Spleen (tissue), 11 donors: ENCODE results near the gene PPP1R37. TPM values are rescaled to one million over a fixed set of nuclear protein-coding genes. Genes with fewer than 3 reads are reported as not detected.

Source experiments
- DNase-seq: peaks from one replicate; pipeline ENCODE4 v3.0.0-alpha.2; 2020
- H3K27ac ChIP-seq, 8 donors: fragments of 200-600 bp; sonication (generic) in 7 of 8; 1 replicate in 4 of 8; 2 replicates in 4 of 8; pipeline versions ENCODE4 v1.5.0 to v1.8.0; 2016 to 2021; ENCODE audit warnings: inconsistent platforms in 4 of 8, mild to moderate bottlenecking in 4 of 8, moderate library complexity in 1 of 8
- H3K27me3 ChIP-seq, 7 donors: fragments of 200-600 bp; sonication (generic) in 6 of 7; replicated peaks in 1 of 7; 1 replicate in 4 of 7; 2 replicates in 3 of 7; pipeline versions ENCODE4 v1.5.0 to v1.8.0; 2016 to 2021; ENCODE audit warnings: inconsistent platforms in 3 of 7, mild to moderate bottlenecking in 1 of 7
- H3K36me3 ChIP-seq, 6 donors: fragments of 200-600 bp; sonication (generic) in 5 of 6; 1 replicate in 4 of 6; 2 replicates in 2 of 6; pipeline versions ENCODE4 v1.5.0 to v1.8.0; 2016 to 2021; ENCODE audit warnings: inconsistent platforms in 2 of 6
- H3K4me1 ChIP-seq, 6 donors: fragments of 200-600 bp; sonication (generic) in 5 of 6; 1 replicate in 3 of 6; 2 replicates in 3 of 6; pipeline versions ENCODE4 v1.5.0 to v1.8.0; 2016 to 2021; ENCODE audit warnings: inconsistent platforms in 3 of 6
- H3K4me3 ChIP-seq, 8 donors: fragments of 200-600 bp; sonication (generic) in 7 of 8; 1 replicate in 4 of 8; 2 replicates in 4 of 8; pipeline versions ENCODE4 v1.5.0 to v1.8.0; 2016 to 2021; ENCODE audit warnings: inconsistent platforms in 4 of 8, mild to moderate bottlenecking in 4 of 8, moderate library complexity in 2 of 8
- H3K9me3 ChIP-seq, 8 donors: fragments of 200-600 bp; sonication (generic) in 7 of 8; 1 replicate in 4 of 8; 2 replicates in 4 of 8; pipeline versions ENCODE4 v1.5.0 to v1.8.0; 2016 to 2021; ENCODE audit warnings: inconsistent platforms in 4 of 8
- POLR2A ChIP-seq, 3 donors: fragments of 450-650 bp; IDR thresholded peaks; one replicate each; pipeline ENCODE4 v1.5.1; 2017; ENCODE audit warnings: antibody characterized with exemption in 3 of 3, mild to moderate bottlenecking in 1 of 3
- POLR2AphosphoS5 ChIP-seq, 3 donors: sonication (generic); formaldehyde crosslinking; IDR thresholded peaks; one replicate each; pipeline ENCODE4 v1.5.1; 2017; ENCODE audit warnings: antibody characterized with exemption in 3 of 3
- WGBS, 5 donors: extraction: QIAGEN DNeasy Blood & Tissue Kit in 3 of 5; methylation state at CpG; one replicate each; pipeline versions ENCODE4 v1.1.5 to v1.1.7; 2013 to 2018; 5-methylcytosine and 5-hydroxymethylcytosine counted together
- intact Hi-C: fragments of 100-400 bp; cut with DNase I; formaldehyde crosslinking; loops from one replicate; pipeline ENCODE4 v1.15.0; 2023; ENCODE audit warnings: low total_unique reads
- polyA plus RNA-seq, 3 donors: library from polyadenylated mRNA; stranded (reverse); fragments of 200-250 nt; gene quantifications; one replicate each; pipeline ENCODE4 v1.2.1, GENCODE V29; 2013
- total RNA-seq, 7 donors: library from RNA; depleted of rRNA in 3 of 7; stranded (reverse); fragments of >200 nt in 3 of 7; fragmentation: NEBNext Ultra II Directional in 4 of 7; extraction: Animal tissue kit (Norgen Biotek cat#: 25700) in 4 of 7; gene quantifications; one replicate each; pipeline versions ENCODE4 v1.1.0 to v1.2.1, GENCODE V29; 2016 to 2021
- TF ChIP-seq, protein P1 (sequence below), 11 experiments: fragments of 200-600 bp in 7 of 11; fragments of 450-650 bp in 4 of 11; sonication (generic) in 4 of 11; IDR thresholded peaks in 8 of 11; conservative IDR thresholded peaks in 3 of 11; 1 replicate in 7 of 11; 2 replicates in 4 of 11; pipeline versions ENCODE4 v1.4.0 to v1.8.0; 2016 to 2021; ENCODE audit warnings: antibody characterized with exemption in 11 of 11, inconsistent platforms in 4 of 11, mild to moderate bottlenecking in 1 of 11
- donor health status: healthy with polysubstance abuse.
- donor health status: DM: no; HTN: no; CAD: no; lungs with moderate emphysema.
- donor health status: DM: no; HTN: no; CAD: no.
- donor health status: Bipolar disorder and iron deficiency.
- donor health status: healthy.
- donor health status: DM: no; HTN: no; CAD: no.
- donor health status: DM: yes; HTN: yes; CAD: no.

The PPP1R37 gene
- total and polyA plus RNA-seq, 10 donors: 14.3 to 36.7 (median 20.0) TPM

DNA sequence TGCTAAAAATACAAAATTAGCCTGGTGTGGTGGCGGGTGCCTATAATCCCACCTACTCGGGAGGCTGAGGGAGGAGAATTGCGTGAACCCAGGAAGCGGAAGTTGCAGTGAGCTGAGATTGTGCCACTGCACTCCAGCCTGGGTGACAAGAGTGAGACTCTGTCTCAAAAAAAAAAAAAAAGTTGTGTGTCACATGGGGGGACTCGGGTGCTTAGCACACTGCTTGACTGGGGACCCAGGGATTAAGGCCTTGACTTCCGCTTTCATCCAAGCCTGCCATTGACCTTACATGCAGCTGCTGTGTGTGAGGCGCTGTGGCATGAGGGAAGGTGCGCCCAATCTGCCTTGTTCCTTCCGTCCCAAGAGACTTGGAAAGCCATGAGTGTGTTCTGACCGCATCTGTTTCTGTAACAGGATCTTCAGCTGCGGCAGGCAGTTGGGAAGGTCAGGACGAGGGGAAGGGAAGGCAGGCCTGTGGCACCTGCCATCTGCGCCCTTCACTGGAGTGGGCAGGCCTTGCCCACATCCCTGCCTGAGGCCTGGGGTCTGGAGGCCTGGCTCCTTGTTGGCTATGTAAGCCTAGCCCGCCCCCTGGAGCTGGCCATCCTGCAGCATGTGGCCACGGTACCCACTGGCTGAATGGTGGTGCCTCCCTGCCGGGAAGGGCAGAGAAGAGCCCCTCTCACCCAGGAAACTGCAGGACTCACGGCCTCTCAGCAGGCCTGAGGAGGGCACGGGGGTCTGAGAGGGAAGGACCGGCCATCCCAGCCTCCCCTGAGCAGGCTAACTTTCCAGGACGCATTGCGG, 23.0 kb downstream of the PPP1R37 start:
- TF ChIP-seq POLR2AphosphoS5 (IDR thresholded peaks at IDR 0.05) (no peak), POLR2A (IDR thresholded peaks at IDR 0.05) (no peak)
- TF ChIP-seq, protein P1, sequence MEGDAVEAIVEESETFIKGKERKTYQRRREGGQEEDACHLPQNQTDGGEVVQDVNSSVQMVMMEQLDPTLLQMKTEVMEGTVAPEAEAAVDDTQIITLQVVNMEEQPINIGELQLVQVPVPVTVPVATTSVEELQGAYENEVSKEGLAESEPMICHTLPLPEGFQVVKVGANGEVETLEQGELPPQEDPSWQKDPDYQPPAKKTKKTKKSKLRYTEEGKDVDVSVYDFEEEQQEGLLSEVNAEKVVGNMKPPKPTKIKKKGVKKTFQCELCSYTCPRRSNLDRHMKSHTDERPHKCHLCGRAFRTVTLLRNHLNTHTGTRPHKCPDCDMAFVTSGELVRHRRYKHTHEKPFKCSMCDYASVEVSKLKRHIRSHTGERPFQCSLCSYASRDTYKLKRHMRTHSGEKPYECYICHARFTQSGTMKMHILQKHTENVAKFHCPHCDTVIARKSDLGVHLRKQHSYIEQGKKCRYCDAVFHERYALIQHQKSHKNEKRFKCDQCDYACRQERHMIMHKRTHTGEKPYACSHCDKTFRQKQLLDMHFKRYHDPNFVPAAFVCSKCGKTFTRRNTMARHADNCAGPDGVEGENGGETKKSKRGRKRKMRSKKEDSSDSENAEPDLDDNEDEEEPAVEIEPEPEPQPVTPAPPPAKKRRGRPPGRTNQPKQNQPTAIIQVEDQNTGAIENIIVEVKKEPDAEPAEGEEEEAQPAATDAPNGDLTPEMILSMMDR (IDR thresholded peaks at IDR 0.05 in 8 of 11, conservative IDR thresholded peaks at IDR 0.05 in 3 of 11): no peak
- no peaks in the 10 kb centered on the region for H3K27me3 ChIP-seq
- H3K9me3 ChIP-seq: no peaks in the 10 kb centered on the region
- intact Hi-C loops: no loop called here
- H3K4me3 ChIP-seq: no peak overlapping the region
- no peaks in the 10 kb centered on the region for H3K36me3 ChIP-seq
- no peak for DNase-seq
- H3K27ac ChIP-seq: peak overlapping the region in 3 of 8 donors; percentile 46 to 55 (median 55)
- 69 to 86% (median 80%) methylated on average over 16 to 21 of the region's 21 CpGs for WGBS, 5 donors
- H3K4me1 ChIP-seq: peaks cover 18 to 95% (median 56%) of the 10 kb centered on the region in 6 donors

DNA sequence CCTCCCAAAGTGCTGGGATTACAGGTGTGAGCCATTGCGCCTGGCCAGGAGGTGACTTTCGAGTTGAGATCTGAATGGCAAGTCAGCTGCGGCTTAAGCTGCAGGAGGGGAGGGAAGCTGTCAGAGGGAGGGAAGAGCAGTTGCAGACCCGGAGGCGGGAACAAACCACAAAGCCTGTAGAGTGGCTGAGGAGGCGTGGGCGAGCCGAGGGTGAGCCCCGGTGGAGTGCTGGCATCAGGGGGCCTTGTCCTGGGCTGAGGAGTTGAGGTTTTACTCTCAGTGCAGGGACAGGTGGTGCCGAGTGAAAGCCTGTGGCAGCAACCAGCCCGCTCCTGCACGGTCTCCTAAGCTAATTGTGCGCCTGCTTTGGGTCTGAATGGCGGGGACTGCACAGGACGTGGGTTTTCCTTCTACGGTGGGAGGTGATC, 24.2 kb downstream of the PPP1R37 start:
- peaks cover 21 to 96% (median 66%) of the 10 kb centered on the region in 6 donors for H3K4me1 ChIP-seq
- WGBS, 5 donors: 13 to 38% (median 31%) methylated on average over 16 of the region's 16 CpGs

DNA sequence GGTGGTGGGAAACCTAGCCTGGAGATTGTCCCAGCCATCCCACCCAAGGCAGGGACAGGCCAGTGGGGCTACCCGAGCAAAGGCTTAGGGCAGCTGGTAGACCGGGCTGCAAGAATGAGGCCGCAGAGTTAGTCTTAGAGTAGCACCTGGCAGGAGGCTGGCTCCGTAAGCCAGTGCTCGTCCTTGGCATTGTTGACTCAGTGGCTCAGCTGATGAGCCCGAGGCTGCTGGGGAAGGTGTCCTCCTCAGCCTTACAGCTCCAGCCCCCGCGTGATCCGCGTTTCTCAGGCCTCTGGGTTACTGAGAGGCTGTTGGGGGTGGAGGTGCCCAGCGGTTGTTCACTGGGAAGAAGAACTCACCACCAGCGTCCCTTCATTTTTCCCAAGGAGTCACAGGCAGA, 24.7 kb downstream of the PPP1R37 start:
- intact Hi-C loops: no loop called here
- DNase-seq: no peak
- Histone ChIP-seq H3K27ac (peak overlapping the region in 4 of 8 donors; percentile 16 to 69 (median 46)), H3K36me3 (no peaks in the 10 kb centered on the region), H3K4me3 (no peak overlapping the region), H3K4me1 (peaks cover 21 to 96% (median 69%) of the 10 kb centered on the region in 6 donors), H3K9me3 (no peaks in the 10 kb centered on the region), H3K27me3 (no peaks in the 10 kb centered on the region)
- TF ChIP-seq POLR2A (IDR thresholded peaks at IDR 0.05) (no peak), POLR2AphosphoS5 (IDR thresholded peaks at IDR 0.05) (no peak)
- TF ChIP-seq, protein P1 (IDR thresholded peaks at IDR 0.05 in 8 of 11, conservative IDR thresholded peaks at IDR 0.05 in 3 of 11): no peak
- WGBS, 5 donors: 70 to 86% (median 77%) methylated on average over 7 to 12 of the region's 12 CpGs

More for the DNA sequence above, 24.2 kb downstream of the PPP1R37 start:
- Histone ChIP-seq H3K27ac (peak overlapping the region in 4 of 8 donors; percentile 16 to 69 (median 37)), H3K9me3 (no peaks in the 10 kb centered on the region), H3K27me3 (no peaks in the 10 kb centered on the region), H3K36me3 (no peaks in the 10 kb centered on the region), H3K4me3 (peak overlapping the region in 1 of 8 donors; percentile 15)
- DNase-seq: no peak
- intact Hi-C loops: no loop called here
- TF ChIP-seq POLR2AphosphoS5 (IDR thresholded peaks at IDR 0.05) (peak; percentile 8 to 67 (median 15)), POLR2A (IDR thresholded peaks at IDR 0.05) (no peak)

DNA sequence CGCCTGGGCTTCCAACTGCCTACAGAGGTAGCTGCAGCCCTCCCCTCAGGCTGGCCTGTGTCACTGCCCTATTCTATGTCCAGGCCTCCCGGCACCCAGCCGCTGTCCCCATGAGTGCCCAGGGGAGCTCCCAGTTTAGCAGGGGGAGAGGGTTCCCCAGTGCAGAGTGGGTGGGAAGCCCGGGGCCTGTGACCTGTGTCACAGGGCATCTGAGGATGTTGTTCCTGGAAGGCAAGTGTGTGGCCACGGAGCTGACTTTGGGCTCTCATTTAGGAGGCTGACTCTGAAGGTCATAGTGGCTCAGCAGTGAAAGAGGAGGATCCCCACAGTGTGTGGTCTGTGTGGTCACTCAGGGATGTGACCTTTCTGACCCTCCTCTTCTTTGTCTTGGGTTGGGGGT, 25.1 kb downstream of the PPP1R37 start:
- Histone ChIP-seq H3K27me3 (no peaks in the 10 kb centered on the region), H3K4me3 (no peak overlapping the region), H3K4me1 (peaks cover 21 to 95% (median 69%) of the 10 kb centered on the region in 6 donors), H3K9me3 (no peaks in the 10 kb centered on the region), H3K36me3 (peaks cover 0 to 2% (median 0%) of the 10 kb centered on the region in 6 donors), H3K27ac (peak overlapping the region in 4 of 8 donors; percentile 16 to 69 (median 38))
- no peak for TF ChIP-seq POLR2AphosphoS5 (IDR thresholded peaks at IDR 0.05)
- no peak for TF ChIP-seq POLR2A (IDR thresholded peaks at IDR 0.05)
- TF ChIP-seq, protein P1 (IDR thresholded peaks at IDR 0.05 in 8 of 11, conservative IDR thresholded peaks at IDR 0.05 in 3 of 11): no peak
- no peak for DNase-seq
- 58 to 77% (median 71%) methylated on average over 1 to 5 of the region's 5 CpGs for WGBS, 5 donors
- intact Hi-C loops: no loop called here
